ENCODE results near the gene LIMK2. TPM values are rescaled to one million over a fixed set of nuclear protein-coding genes. Genes with fewer than 3 reads are reported as not detected.

LIMK2 gene
- total and polyA plus RNA-seq, 9 of the 15 experiments (the other 6 are each of a cell fraction or from before 2014, with no cell fraction given) = 1.1 to 14.5 (median 8.5) TPM

DNA sequence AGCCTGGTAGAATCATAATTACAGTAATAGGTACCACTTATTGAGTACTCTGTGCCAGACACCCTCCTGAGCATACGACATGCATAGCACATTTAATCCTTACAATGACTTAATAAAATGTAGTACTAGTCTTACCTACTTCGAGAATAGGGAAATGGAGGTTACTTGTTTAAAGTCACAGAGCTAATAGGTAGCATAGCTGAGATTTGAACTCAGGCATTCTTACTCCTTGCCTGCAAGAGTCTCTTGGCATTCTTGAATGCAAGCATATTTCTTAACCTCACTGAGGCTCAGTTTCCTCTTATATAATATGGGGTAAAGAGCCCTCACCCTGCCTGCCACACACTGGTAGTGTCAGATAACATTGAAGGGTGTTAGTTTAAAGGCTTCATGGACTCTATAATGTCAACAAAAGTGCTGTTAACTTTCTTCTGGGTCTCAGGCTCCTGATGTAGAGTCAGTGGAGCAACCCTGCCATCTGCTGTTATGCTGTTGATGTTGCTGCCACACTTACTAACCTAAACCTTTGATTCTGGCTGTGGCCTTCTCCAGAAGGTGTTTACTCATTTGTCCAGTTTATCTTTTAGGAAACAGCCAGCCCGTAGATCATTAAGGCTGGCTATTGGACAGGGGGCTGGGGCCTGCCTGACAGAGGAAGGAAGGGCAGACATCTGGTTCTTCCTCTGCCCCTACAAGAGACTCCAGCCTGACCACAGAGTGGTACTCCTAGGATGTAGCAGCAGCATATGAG, 18.9 kb downstream of the LIMK2 start:
- H3K27ac ChIP-seq (ENCODE audit: extremely low read depth, low read depth, low read length) = no peak overlapping the region
- TF ChIP-seq CTCF (IDR thresholded peaks at IDR 0.05 in 2 of 3, conservative IDR thresholded peaks at IDR 0.05 in 1 of 3; ENCODE audit: insufficient read depth in 2 of 3, low read depth in 1 of 3, low read length in 3 of 3) (peak; percentile 60 to 83 (median 73)), ZNF263 (CRISPR knock-in tag; IDR thresholded peaks at IDR 0.05; ENCODE audit: borderline replicate concordance) (no peak), IFI16 (CRISPR knock-in tag; IDR thresholded peaks at IDR 0.05) (no peak), ZNF766 (CRISPR knock-in tag; conservative IDR thresholded peaks at IDR 0.05) (0 out of 2 replicates have a peak, but pooled peaks have one; percentile 39), MCM7 (IDR thresholded peaks at IDR 0.05) (no peak), TCF3 (CRISPR knock-in tag; IDR thresholded peaks at IDR 0.05) (peak; percentile 28; the same call in 1 of the 2 replicates), PURB (CRISPR knock-in tag; IDR thresholded peaks at IDR 0.05; ENCODE audit: low read depth) (no peak), SIX5 (IDR thresholded peaks at IDR 0.05; ENCODE audit: borderline replicate concordance in 1 of 2, insufficient read depth in 1 of 2, low read depth in 1 of 2, low read length in 2 of 2) (no peak), MEIS2 (IDR thresholded peaks at IDR 0.05; ENCODE audit: partially characterized antibody) (peak; percentile 29), ZNF592 (IDR thresholded peaks at IDR 0.05) (peak; percentile 62; the same call in 1 of the 2 replicates)

More for the DNA sequence above, 18.9 kb downstream of the LIMK2 start:
- Histone ChIP-seq H3K4me2 (ENCODE audit: insufficient read depth, low read length) (no peak overlapping the region; the same call in 1 of the 2 replicates), H3K9me1 (ENCODE audit: control insufficient read depth, insufficient read depth, low read length) (no peaks in the 10 kb centered on the region), H4K20me1 (replicated peaks; ENCODE audit: control insufficient read depth, insufficient read depth, low read length) (no peaks in the 10 kb centered on the region), H3K79me2 (ENCODE audit: control insufficient read depth, insufficient read depth, low read length) (no peaks in the 10 kb centered on the region), H3K9me3 (replicated peaks; ENCODE audit: control insufficient read depth, insufficient read depth, low read depth, low read length) (no peaks in the 10 kb centered on the region), H3K4me1 (replicated peaks in 1 of 2; ENCODE audit: control insufficient read depth in 2 of 2, insufficient read depth in 2 of 2, low read length in 2 of 2) (peaks cover 0 to 34% of the 10 kb centered on the region in 2 experiments; a peak in 3 of 5 replicates), H3K36me3 (ENCODE audit: control insufficient read depth, insufficient read depth, low read length) (peaks cover 5% of the 10 kb centered on the region; the same call in 1 of the 3 replicates), H3K4me3 (no peak overlapping the region), H2AFZ (ENCODE audit: low read depth, low read length) (no peak overlapping the region), H3K9ac (ENCODE audit: insufficient read depth in 1 of 2, low read depth in 2 of 2, low read length in 2 of 2) (no peak overlapping the region), H3K27me3 (ENCODE audit: control insufficient read depth in 2 of 2, insufficient read depth in 2 of 2, low read length in 2 of 2) (no peaks in the 10 kb centered on the region)
- peak; percentile 85 for ATAC-seq
- ChIA-PET POLR2A (interaction anchor here (1.0 to 1.2 kb wide), 3 partner anchors 24 to 431 kb away, joined by 3 to 4 read pairs (median 3); partner anchors contain the start of gene PISD), CTCF (ENCODE audit: low intra/inter-chr PET ratio) (interaction anchor here (0.5 to 1.7 kb wide), 4 partner anchors 19 to 283 kb away, joined by 3 to 12 read pairs (median 4); partner anchors contain the start of genes LIMK2 and SELENOM)
- DNase-seq (ENCODE audit: extremely low read depth in 1 of 4, low spot score in 3 of 4) = peak in 3 of 4 experiments; percentile 24 to 61 (median 43)
- BruUV-seq (replicated peaks) = no TSS peak
- in situ Hi-C loops (cut with MboI) = no loop called here
- WGBS (ENCODE audit: insufficient coverage, low coverage, missing lambda C conversion rate) = 36% methylated on average over 3 of the region's 3 CpGs
- intact Hi-C loops (cut with micrococcal nuclease) = loop anchor here (1.0 to 2.0 kb wide), 3 partner anchors 82 to 142 kb away; no protein-coding TSS in a partner anchor
- peak; percentile 69 for FAIRE-seq

Measured in K562 (cell line).